Fibroblast of villous mesenchyme (primary cell): ENCODE results near the gene L3HYPDH. TPM values are rescaled to one million over a fixed set of nuclear protein-coding genes. Genes with fewer than 3 reads are reported as not detected.

Experiments
- DNase-seq: peaks from one replicate; pipeline ENCODE4 v3.0.0-alpha.2; 2010; ENCODE audit warnings: low read depth
- H3K4me3 ChIP-seq: 2 replicates; pipeline ENCODE4 v1.5.1; 2011; ENCODE audit warnings: low read depth, mild to moderate bottlenecking, low read length
- total RNA-seq: library from RNA; depleted of rRNA; stranded (reverse); fragments of >200 nt; gene quantifications from 2 replicates; pipeline ENCODE4 v1.2.3, GENCODE V29; 2012
- TF ChIP-seq, protein P1 (sequence below): IDR thresholded peaks from 2 replicates; pipeline ENCODE4 v1.5.1; 2012; ENCODE audit warnings: low read depth, mild to moderate bottlenecking, low read length; ENCODE audit not compliant: insufficient read depth

L3HYPDH gene
- total RNA-seq, 1 donor: 80.3 TPM

DNA sequence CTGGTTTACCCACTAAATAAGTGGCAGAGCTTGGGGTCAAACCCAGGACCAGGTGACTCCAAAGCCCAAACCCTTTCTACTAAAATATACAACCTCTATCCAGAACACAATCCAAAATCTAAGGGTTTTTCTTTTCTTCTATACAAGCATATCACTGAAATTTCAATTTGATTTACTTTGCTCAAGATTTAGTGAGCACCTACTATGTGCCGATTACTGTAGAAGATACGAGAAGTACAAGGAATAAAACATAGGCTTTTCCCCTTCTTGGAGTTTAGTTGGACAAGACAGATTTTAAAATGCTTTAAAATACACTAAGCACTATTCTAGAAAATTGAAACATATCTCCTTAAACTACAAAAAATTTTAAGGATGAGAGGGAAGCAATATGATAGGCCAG lies 2.8 kb downstream of the L3HYPDH start:
- peak overlapping the region; percentile 94 for H3K4me3 ChIP-seq
- TF ChIP-seq, protein P1, sequence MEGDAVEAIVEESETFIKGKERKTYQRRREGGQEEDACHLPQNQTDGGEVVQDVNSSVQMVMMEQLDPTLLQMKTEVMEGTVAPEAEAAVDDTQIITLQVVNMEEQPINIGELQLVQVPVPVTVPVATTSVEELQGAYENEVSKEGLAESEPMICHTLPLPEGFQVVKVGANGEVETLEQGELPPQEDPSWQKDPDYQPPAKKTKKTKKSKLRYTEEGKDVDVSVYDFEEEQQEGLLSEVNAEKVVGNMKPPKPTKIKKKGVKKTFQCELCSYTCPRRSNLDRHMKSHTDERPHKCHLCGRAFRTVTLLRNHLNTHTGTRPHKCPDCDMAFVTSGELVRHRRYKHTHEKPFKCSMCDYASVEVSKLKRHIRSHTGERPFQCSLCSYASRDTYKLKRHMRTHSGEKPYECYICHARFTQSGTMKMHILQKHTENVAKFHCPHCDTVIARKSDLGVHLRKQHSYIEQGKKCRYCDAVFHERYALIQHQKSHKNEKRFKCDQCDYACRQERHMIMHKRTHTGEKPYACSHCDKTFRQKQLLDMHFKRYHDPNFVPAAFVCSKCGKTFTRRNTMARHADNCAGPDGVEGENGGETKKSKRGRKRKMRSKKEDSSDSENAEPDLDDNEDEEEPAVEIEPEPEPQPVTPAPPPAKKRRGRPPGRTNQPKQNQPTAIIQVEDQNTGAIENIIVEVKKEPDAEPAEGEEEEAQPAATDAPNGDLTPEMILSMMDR: no peak
- DNase-seq: no peak

DNA sequence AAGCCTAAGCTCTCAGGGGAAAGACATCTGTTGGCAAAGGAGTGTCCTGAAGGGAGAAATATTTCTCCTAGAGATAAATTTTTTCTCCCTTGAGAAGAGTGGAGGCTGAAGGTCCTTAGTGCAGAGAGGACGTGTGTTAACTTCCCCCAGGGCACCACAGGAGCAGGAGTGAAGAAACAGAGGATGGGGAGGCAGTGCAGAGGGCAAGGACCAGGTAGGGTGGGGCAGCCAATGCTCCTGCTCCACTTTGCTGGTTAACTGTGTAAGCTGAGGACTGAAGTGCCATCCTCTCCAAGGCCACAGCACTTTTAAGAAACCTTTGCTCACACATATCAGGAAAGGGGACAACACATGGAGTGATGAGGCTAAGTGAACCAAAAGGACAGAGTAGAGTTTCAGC lies 4.0 kb downstream of the L3HYPDH start:
- no peak overlapping the region for H3K4me3 ChIP-seq
- TF ChIP-seq, protein P1: no peak
- no peak for DNase-seq

DNA sequence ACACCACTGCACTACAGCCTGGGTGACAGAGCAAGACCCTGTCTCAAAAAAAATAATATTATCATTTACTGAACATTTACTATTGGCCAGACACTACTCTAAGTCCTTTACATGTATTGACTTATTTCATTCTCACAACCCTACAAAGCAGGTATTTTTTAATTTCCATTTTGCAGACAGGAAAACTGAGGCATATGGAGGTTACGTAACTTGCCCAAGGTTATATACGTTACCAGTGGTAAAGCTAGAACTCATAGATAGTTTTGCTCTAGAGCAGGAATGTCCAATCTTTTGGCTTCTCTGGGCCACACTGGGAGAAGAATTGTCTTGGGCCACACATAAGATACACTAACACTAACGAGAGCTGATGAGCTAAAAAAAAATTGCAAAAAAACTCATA lies 5.7 kb downstream of the L3HYPDH start:
- DNase-seq: no peak
- H3K4me3 ChIP-seq: no peak overlapping the region
- TF ChIP-seq, protein P1: no peak

DNA sequence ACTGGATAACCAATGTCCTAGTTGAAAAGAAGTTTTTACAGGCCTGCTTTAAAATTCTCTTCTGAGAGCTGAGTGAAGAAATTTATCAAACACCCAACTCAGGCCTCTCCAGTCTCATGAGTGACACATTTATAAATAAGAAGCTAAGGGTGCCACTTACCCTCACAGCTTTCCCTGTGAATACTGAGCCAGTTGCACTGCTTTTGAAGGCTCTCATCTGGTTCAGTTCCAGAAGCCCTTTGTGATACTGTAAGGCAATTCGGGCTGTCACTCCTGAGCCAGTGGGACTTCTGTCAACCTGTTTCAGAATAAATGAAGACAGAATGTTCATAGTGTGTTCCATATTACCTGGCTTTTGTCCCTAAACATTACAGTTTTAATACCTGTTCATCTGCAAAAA lies 8.5 kb downstream of the L3HYPDH start:
- TF ChIP-seq, protein P1: no peak
- DNase-seq: no peak
- no peak overlapping the region for H3K4me3 ChIP-seq

DNA sequence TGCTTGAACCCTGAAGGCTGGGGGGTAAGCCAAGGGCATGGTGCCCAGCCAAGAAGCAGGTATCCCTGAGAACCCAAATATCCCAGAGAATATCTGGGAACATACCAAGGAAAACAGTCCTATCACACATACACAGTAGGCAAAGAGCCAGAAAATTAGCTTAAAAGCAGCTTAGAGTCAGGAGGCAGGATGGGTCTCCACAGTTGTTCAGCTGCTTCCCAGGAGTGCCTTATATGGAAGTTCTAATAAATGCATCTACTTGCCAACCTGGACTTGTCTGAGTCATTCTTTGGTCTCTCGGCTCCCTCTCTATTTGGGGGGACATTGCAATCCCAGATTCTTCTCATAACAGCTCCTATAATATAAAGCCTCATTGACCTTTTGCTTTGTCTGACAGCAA lies 10.0 kb downstream of the L3HYPDH start:
- DNase-seq: no peak
- no peak overlapping the region for H3K4me3 ChIP-seq
- TF ChIP-seq, protein P1: no peak

DNA sequence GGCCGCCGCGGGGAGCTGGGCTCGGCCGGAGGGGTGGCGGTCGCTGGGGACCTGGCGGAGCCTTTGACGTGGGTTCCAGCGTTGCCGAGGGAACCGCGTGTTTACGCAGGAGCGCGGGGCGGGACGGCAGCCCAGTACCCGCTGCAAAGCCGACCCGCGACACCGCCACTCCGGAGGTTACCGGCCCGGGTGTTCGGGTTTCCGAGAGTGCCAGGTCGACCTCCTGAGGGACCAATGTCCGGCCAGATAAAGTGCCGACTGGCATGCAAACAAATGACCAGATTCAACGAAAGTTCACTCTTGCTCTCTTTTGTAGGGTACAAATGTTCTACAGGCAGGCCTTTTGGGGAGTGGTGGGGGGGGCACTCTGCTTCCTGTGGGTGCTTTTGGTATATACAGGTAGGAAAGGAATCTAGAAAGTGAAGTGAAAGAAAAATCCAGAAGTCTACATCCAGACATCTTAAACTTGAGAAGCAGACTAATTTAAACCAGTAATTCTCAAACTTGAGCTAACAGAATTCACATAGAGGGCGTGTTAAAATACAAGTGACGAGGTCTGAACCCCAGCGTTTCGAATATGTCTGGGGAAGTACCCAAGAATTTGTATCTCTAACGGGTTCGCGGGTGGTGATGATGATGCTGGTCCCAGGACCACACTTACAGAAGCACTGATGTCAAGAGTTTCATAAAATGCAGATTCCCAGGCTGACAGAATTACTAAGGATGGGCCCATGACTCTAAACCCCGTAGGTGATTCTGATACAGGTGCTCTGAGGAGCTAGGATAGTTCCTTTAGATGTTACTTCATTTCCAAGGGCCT lies 18.7 kb downstream of the L3HYPDH start, which contains the start of gene GPR135:
GPR135 (minus strand) TSS at position 65 of the 820 bp plus-strand sequence. CDS start 154 bp downstream, outside the sequence.
- TF ChIP-seq, protein P1: no peak
- H3K4me3 ChIP-seq: peak within 1 kb of the TSS; percentile 65
- no peak for DNase-seq
